MM.1S (cell line): ENCODE results near the gene SOX10.

Experiments used
- DNase-seq: peaks from one replicate; pipeline ENCODE4 v3.0.0-alpha.2; 2015
- H2AFZ ChIP-seq: fragments of 300-600 bp; sonication (generic); 2 replicates; pipeline ENCODE4 v1.6.0; 2016; ENCODE audit warnings: antibody characterized with exemption, low read length
- H3F3A ChIP-seq: fragments of 300-600 bp; sonication (generic); 2 replicates; pipeline ENCODE4 v1.6.1; 2016; ENCODE audit warnings: mild to moderate bottlenecking, antibody characterized with exemption, low read length, moderate library complexity, mixed read lengths; ENCODE audit not compliant: insufficient read depth
- H3K27ac ChIP-seq: fragments of 300-600 bp; sonication (generic); 2 replicates; pipeline ENCODE4 v1.5.1; 2016; ENCODE audit warnings: mild to moderate bottlenecking, low read length
- H3K27me3 ChIP-seq: fragments of 300-600 bp; sonication (generic); replicated peaks from 2 replicates; pipeline ENCODE4 v1.6.0; 2016; ENCODE audit warnings: low read length; ENCODE audit not compliant: insufficient read depth
- H3K36me3 ChIP-seq: fragments of 300-600 bp; sonication (generic); replicated peaks from 2 replicates; pipeline ENCODE4 v1.6.1; 2016; ENCODE audit warnings: mild to moderate bottlenecking, low read length, mixed read lengths; ENCODE audit not compliant: insufficient read depth
- H3K4me1 ChIP-seq: fragments of 300-600 bp; sonication (generic); 2 replicates; pipeline ENCODE4 v1.6.1; 2016; ENCODE audit warnings: low read length, mixed read lengths
- H3K4me2 ChIP-seq: fragments of 300-600 bp; sonication (generic); 2 replicates; pipeline ENCODE4 v1.6.0; 2016; ENCODE audit warnings: low read depth, low read length
- H3K4me3 ChIP-seq: fragments of 300-600 bp; sonication (generic); 2 replicates; pipeline ENCODE4 v1.5.1; 2016; ENCODE audit warnings: low read length, mixed read lengths
- H3K79me2 ChIP-seq: fragments of 300-600 bp; sonication (generic); 2 replicates; pipeline ENCODE4 v1.6.1; 2016; ENCODE audit warnings: mixed run types, low read length, mixed read lengths
- H3K9ac ChIP-seq: fragments of 300-600 bp; sonication (generic); 2 replicates; pipeline ENCODE4 v1.6.1; 2016; ENCODE audit warnings: low read length, mixed read lengths
- H3K9me2 ChIP-seq: fragments of 300-600 bp; sonication (generic); replicated peaks from 2 replicates; pipeline ENCODE4 v1.6.1; 2016; ENCODE audit warnings: mild to moderate bottlenecking, low read length, mixed read lengths; ENCODE audit not compliant: insufficient read depth
- H3K9me3 ChIP-seq: fragments of 300-600 bp; sonication (generic); replicated peaks from 2 replicates; pipeline ENCODE4 v1.6.1; 2016; ENCODE audit warnings: mild to moderate bottlenecking, low read length, mixed read lengths; ENCODE audit not compliant: insufficient read depth
- H4K20me1 ChIP-seq: fragments of 300-600 bp; sonication (generic); 2 replicates; pipeline ENCODE4 v1.6.1; 2016; ENCODE audit warnings: mild to moderate bottlenecking, low read length, moderate library complexity, mixed read lengths; ENCODE audit not compliant: insufficient read depth
- EZH2 ChIP-seq: fragments of 300-600 bp; sonication (generic); optimal IDR thresholded peaks from 2 replicates; pipeline ENCODE3; 2017; ENCODE audit warnings: low read depth, mild to moderate bottlenecking, antibody characterized with exemption, low read length, mixed read lengths
- EZH2phosphoT487 ChIP-seq: fragments of 300-600 bp; sonication (generic); IDR thresholded peaks from 2 replicates; pipeline ENCODE4 v1.6.1; 2018; ENCODE audit warnings: antibody characterized with exemption, low read length
- TF ChIP-seq, protein P1 (sequence below): fragments of 300-600 bp; sonication (generic); IDR thresholded peaks from 2 replicates; pipeline ENCODE4 v1.5.1; 2016; ENCODE audit warnings: antibody characterized with exemption, low read length, mixed read lengths

The SOX10 gene

DNA sequence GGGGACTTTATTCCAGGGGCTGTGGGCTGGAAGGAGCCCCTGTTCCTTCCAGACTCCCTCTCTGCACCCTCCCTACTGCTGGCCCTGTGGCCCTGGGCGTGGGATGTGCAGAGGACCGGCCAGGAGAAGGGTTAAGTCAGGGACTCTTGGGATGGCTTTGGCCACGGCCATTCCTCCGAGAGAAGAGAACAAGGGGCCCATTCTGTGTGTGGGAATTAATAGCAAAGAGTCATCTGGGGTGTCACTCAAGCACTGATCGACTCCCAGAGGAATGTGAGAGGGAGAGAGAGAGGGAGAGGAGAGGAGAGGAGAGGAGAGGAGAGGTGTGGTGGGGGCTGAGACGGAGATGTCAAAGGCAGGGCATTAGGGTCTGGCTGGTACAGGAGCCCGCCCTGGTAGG is 14.2 kb upstream of the SOX10 start:
- no peaks in the 10 kb centered on the region for H3K79me2 ChIP-seq
- no peak overlapping the region for H3K27ac ChIP-seq
- H3K4me2 ChIP-seq, result no peak overlapping the region
- no peaks in the 10 kb centered on the region for H3F3A ChIP-seq
- no peak overlapping the region for H3K4me3 ChIP-seq
- H3K36me3 ChIP-seq, result no peaks in the 10 kb centered on the region
- H2AFZ ChIP-seq, result no peak overlapping the region
- H3K9me2 ChIP-seq, result no peaks in the 10 kb centered on the region
- H3K9me3 ChIP-seq, result no peaks in the 10 kb centered on the region
- no peaks in the 10 kb centered on the region for H4K20me1 ChIP-seq
- TF ChIP-seq, protein P1, sequence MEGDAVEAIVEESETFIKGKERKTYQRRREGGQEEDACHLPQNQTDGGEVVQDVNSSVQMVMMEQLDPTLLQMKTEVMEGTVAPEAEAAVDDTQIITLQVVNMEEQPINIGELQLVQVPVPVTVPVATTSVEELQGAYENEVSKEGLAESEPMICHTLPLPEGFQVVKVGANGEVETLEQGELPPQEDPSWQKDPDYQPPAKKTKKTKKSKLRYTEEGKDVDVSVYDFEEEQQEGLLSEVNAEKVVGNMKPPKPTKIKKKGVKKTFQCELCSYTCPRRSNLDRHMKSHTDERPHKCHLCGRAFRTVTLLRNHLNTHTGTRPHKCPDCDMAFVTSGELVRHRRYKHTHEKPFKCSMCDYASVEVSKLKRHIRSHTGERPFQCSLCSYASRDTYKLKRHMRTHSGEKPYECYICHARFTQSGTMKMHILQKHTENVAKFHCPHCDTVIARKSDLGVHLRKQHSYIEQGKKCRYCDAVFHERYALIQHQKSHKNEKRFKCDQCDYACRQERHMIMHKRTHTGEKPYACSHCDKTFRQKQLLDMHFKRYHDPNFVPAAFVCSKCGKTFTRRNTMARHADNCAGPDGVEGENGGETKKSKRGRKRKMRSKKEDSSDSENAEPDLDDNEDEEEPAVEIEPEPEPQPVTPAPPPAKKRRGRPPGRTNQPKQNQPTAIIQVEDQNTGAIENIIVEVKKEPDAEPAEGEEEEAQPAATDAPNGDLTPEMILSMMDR, result no peak
- TF ChIP-seq EZH2phosphoT487 (no peak), EZH2 (no peak)
- no peaks in the 10 kb centered on the region for H3K27me3 ChIP-seq
- no peaks in the 10 kb centered on the region for H3K4me1 ChIP-seq
- DNase-seq, result no peak
- no peak overlapping the region for H3K9ac ChIP-seq

DNA sequence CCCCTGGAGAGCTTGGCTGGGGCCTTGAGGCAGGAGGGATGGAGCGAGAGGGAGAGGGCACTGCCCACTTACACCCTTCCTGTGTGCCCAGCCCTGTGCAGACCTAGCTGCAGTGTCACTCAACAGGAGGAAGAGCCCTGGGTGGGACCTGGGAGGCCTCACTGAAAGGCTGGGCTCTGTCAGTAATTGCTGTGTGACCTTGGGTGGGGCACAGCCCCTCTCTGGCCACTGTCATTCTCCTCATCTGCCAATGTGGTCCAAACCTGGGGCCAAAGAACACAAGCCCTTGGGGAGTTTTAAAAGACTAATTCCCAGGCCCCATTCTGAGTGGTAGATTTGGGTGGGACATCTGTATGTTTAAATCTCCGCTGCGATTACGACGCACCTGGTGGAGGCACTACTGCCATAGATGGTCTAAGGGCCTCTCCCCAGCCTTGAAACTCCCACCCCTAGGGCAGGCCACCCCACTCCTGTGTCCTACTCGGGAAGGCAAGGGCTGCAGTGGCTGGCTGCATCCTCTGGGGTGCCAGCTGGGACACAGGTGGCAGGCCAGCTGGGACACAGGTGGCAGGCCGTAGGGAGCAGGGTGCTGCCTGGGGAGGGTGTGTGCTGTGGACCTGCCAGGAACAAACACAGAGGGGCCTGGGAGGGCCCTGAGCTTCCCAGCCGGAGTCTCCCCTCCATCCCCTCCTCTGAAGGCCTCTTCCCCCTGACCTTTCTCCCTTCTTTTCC is 12.3 kb upstream of the SOX10 start:
- Histone ChIP-seq H3F3A (no peaks in the 10 kb centered on the region), H3K27me3 (no peaks in the 10 kb centered on the region), H3K4me2 (no peak overlapping the region), H3K9me3 (no peaks in the 10 kb centered on the region), H3K4me1 (no peaks in the 10 kb centered on the region), H3K79me2 (no peaks in the 10 kb centered on the region), H3K27ac (no peak overlapping the region), H3K4me3 (no peak overlapping the region), H4K20me1 (no peaks in the 10 kb centered on the region), H3K36me3 (no peaks in the 10 kb centered on the region), H3K9ac (no peak overlapping the region), H3K9me2 (no peaks in the 10 kb centered on the region), H2AFZ (no peak overlapping the region)
- TF ChIP-seq EZH2phosphoT487 (no peak), EZH2 (no peak)
- TF ChIP-seq, protein P1, result no peak
- no peak for DNase-seq

DNA sequence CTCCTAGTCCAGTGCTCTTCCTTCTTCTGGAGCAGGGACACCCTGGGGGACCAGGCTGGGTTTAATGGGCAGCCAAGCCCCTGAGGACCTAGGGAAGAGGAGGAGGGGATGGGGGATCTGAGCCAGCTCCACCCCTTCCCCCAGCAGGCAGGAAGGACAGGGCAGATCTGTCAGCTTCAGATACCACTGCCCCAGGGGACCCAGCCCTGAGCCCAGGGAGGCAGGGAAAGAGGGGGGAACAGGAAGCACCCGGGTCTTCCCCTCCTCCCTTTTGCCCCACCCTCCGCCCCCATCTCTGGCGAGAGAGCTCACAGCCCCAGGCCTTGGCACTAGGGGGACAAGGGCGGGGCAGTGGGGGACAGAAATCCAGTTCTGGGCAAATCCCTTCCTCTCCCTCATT is 11.7 kb upstream of the SOX10 start:
- Histone ChIP-seq H3K4me3 (no peak overlapping the region), H3K9ac (no peak overlapping the region), H2AFZ (no peak overlapping the region), H3K27ac (no peak overlapping the region), H3K36me3 (no peaks in the 10 kb centered on the region), H3K9me3 (no peaks in the 10 kb centered on the region), H3K9me2 (no peaks in the 10 kb centered on the region), H3K4me2 (no peak overlapping the region), H3K79me2 (no peaks in the 10 kb centered on the region), H3K4me1 (no peaks in the 10 kb centered on the region), H3K27me3 (no peaks in the 10 kb centered on the region), H4K20me1 (no peaks in the 10 kb centered on the region), H3F3A (no peaks in the 10 kb centered on the region)
- TF ChIP-seq, protein P1, result no peak
- no peak for TF ChIP-seq EZH2phosphoT487
- no peak for TF ChIP-seq EZH2
- DNase-seq, result no peak
